HepG2 (cell line): ENCODE data around the gene NAIF1. TPM values are rescaled to one million over a fixed set of nuclear protein-coding genes. Genes with fewer than 3 reads are reported as not detected.

Source experiments
- ATM ChIP-seq: fragments of 450-650 bp; IDR thresholded peaks from 2 replicates; pipeline ENCODE4 v1.7.1; 2017; ENCODE audit warnings: mild to moderate bottlenecking, borderline replicate concordance
- GTF2F1 ChIP-seq: fragments of 150-350 bp; IDR thresholded peaks from 2 replicates; pipeline ENCODE4 v1.6.1; 2014; ENCODE audit warnings: low read length
- GZF1 ChIP-seq: sonication (generic); formaldehyde crosslinking; IDR thresholded peaks from 2 replicates; pipeline ENCODE4 v1.5.1; 2020; ENCODE audit warnings: mild to moderate bottlenecking, missing genetic modification reagents
- HINFP ChIP-seq: sonication (generic); formaldehyde crosslinking; IDR thresholded peaks from 2 replicates; pipeline ENCODE4 v1.4.0; 2020; ENCODE audit warnings: low read depth, mild to moderate bottlenecking, missing genetic modification reagents
- HNRNPLL ChIP-seq: fragments of 200-400 bp; formaldehyde crosslinking; IDR thresholded peaks from 2 replicates; pipeline ENCODE4 v1.6.1; 2017; ENCODE audit warnings: mild to moderate bottlenecking, low read depth, low read length; ENCODE audit not compliant: poor library complexity, severe bottlenecking
- HOXD1 ChIP-seq: sonication (generic); formaldehyde crosslinking; IDR thresholded peaks from 2 replicates; pipeline ENCODE4 v1.5.0; 2020; ENCODE audit warnings: missing genetic modification reagents
- IKZF4 ChIP-seq: sonication (generic); formaldehyde crosslinking; IDR thresholded peaks from 2 replicates; pipeline ENCODE4 v1.5.1; 2020; ENCODE audit warnings: borderline replicate concordance, mild to moderate bottlenecking, low read depth, missing genetic modification reagents; ENCODE audit errors: not compliant biosample characterization
- KDM6A ChIP-seq: IDR thresholded peaks from 2 replicates; pipeline ENCODE4 v1.6.1; 2016; ENCODE audit warnings: low read depth
- LCORL ChIP-seq, 2 experiments: fragments of 450-650 bp in 1 of 2; sonication (generic) in 1 of 2; formaldehyde crosslinking in 1 of 2; IDR thresholded peaks; 2 replicates each; pipeline versions ENCODE4 v1.5.0 to v1.6.1; 2017 to 2020; ENCODE audit warnings: antibody characterized with exemption in 1 of 2, missing genetic modification reagents in 1 of 2
- MED13 ChIP-seq: sonication (generic); formaldehyde crosslinking; IDR thresholded peaks from 2 replicates; pipeline ENCODE4 v1.5.0; 2020; ENCODE audit warnings: missing genetic modification reagents
- NCOA2 ChIP-seq: sonication (generic); formaldehyde crosslinking; IDR thresholded peaks from 2 replicates; pipeline ENCODE4 v1.8.0; 2022; ENCODE audit warnings: inconsistent platforms
- NFYB ChIP-seq: sonication (generic); formaldehyde crosslinking; IDR thresholded peaks from 2 replicates; pipeline ENCODE4 v1.4.0; 2020; ENCODE audit warnings: missing genetic modification reagents
- NONO ChIP-seq, 2 experiments: fragments of 450-650 bp in 1 of 2; sonication (generic) in 1 of 2; formaldehyde crosslinking in 1 of 2; IDR thresholded peaks in 1 of 2; conservative IDR thresholded peaks in 1 of 2; 2 replicates each; pipeline versions ENCODE4 v1.6.1 to v1.8.0; 2017 to 2022; ENCODE audit warnings: mild to moderate bottlenecking in 1 of 2, missing genetic modification reagents in 1 of 2, moderate library complexity in 1 of 2
- POLR2A ChIP-seq, 2 experiments: IDR thresholded peaks; 2 replicates each; pipeline ENCODE4 v1.6.1; 2011; ENCODE audit warnings: low read depth in 2 of 2, low read length in 2 of 2, mild to moderate bottlenecking in 1 of 2, moderate library complexity in 1 of 2; ENCODE audit not compliant: insufficient read depth in 1 of 2
- TEAD3 ChIP-seq: optimal IDR thresholded peaks from 2 replicates; pipeline ENCODE3; 2016; ENCODE audit warnings: borderline replicate concordance
- TEF ChIP-seq: sonication (generic); formaldehyde crosslinking; IDR thresholded peaks from 2 replicates; pipeline ENCODE4 v1.5.0; 2020; ENCODE audit warnings: missing genetic modification reagents
- THAP7 ChIP-seq: sonication (generic); formaldehyde crosslinking; IDR thresholded peaks from 2 replicates; pipeline ENCODE4 v1.8.1; 2023; ENCODE audit warnings: mild to moderate bottlenecking, missing genetic modification reagents
- TP53 ChIP-seq: sonication (generic); formaldehyde crosslinking; conservative IDR thresholded peaks from 2 replicates; pipeline ENCODE4 v1.4.0; 2020; ENCODE audit warnings: missing genetic modification reagents
- ZBTB46 ChIP-seq: sonication (generic); formaldehyde crosslinking; IDR thresholded peaks from 2 replicates; pipeline ENCODE4 v1.4.0; 2020; ENCODE audit warnings: mild to moderate bottlenecking, missing genetic modification reagents, borderline replicate concordance
- ZIK1 ChIP-seq: sonication (generic); formaldehyde crosslinking; IDR thresholded peaks from 2 replicates; pipeline ENCODE4 v1.5.0; 2020; ENCODE audit warnings: mild to moderate bottlenecking, low read depth, missing genetic modification reagents, borderline replicate concordance
- ZNF12 ChIP-seq: sonication (generic); formaldehyde crosslinking; IDR thresholded peaks from 2 replicates; pipeline ENCODE4 v1.5.0; 2020; ENCODE audit warnings: missing genetic modification reagents
- ZNF224 ChIP-seq: sonication (generic); formaldehyde crosslinking; IDR thresholded peaks from 2 replicates; pipeline ENCODE4 v1.5.0; 2020; ENCODE audit warnings: mild to moderate bottlenecking, missing genetic modification reagents
- ZNF496 ChIP-seq: sonication (generic); formaldehyde crosslinking; IDR thresholded peaks from 2 replicates; pipeline ENCODE4 v1.8.1; 2023; ENCODE audit warnings: mild to moderate bottlenecking, moderate library complexity, missing genetic modification reagents; ENCODE audit not compliant: insufficient replicate concordance
- ZNF564 ChIP-seq: sonication (generic); formaldehyde crosslinking; IDR thresholded peaks from 2 replicates; pipeline ENCODE4 v1.8.1; 2023; ENCODE audit warnings: mild to moderate bottlenecking, missing genetic modification reagents
- ZNF619 ChIP-seq: sonication (generic); formaldehyde crosslinking; IDR thresholded peaks from 2 replicates; pipeline ENCODE4 v1.4.0; 2020; ENCODE audit warnings: mild to moderate bottlenecking, missing genetic modification reagents
- ZNF749 ChIP-seq: sonication (generic); formaldehyde crosslinking; IDR thresholded peaks from 2 replicates; pipeline ENCODE4 v1.8.0; 2022; ENCODE audit warnings: mild to moderate bottlenecking, missing genetic modification reagents, moderate library complexity, borderline replicate concordance
- polyA plus RNA-seq, 8 experiments: library from polyadenylated mRNA; depleted of rRNA in 3 of 8; stranded (reverse) in 7 of 8; unstranded in 1 of 8; fragments of >200 nt; fragmentation: Illumina TruSeq in 4 of 8; extraction: Trizol in 4 of 8; gene quantifications; 2 replicates each; pipeline versions ENCODE4 v1.2.1 to v1.2.3, GENCODE V29; 2011 to 2016; ENCODE audit warnings: low read depth in 4 of 8, missing spikeins in 1 of 8, mixed read lengths in 1 of 8; ENCODE audit not compliant: insufficient read depth in 1 of 8
- total RNA-seq, 5 experiments: library from RNA; depleted of rRNA; stranded (reverse); fragments of >200 nt; fragmentation: Illumina TruSeq; extraction: Trizol; gene quantifications; 2 replicates each; pipeline ENCODE4 v1.2.3, GENCODE V29; 2016; ENCODE audit warnings: low read depth in 1 of 5

Gene NAIF1
- total and polyA plus RNA-seq, 2 of the 13 experiments (the other 11 are each of a cell fraction or from before 2014, with no cell fraction given) = 6.0 to 6.9 TPM

- TF ChIP-seq ZNF564 (CRISPR knock-in tag) = peak; percentile 93; the same call in 1 of the 2 replicates
- peak; percentile 89 for TF ChIP-seq TEAD3 (CRISPR knock-in tag)
- TF ChIP-seq ZNF749 = peak; percentile 85; the same call in 1 of the 2 replicates
- TF ChIP-seq THAP7 = peak; percentile 90; the same call in 1 of the 2 replicates
- no peak for TF ChIP-seq ZBTB46 (CRISPR knock-in tag)
- peak; percentile 91 for TF ChIP-seq GZF1 (CRISPR knock-in tag)
- peak; percentile 83 for TF ChIP-seq HINFP
- TF ChIP-seq ZIK1 (CRISPR knock-in tag) = peak; percentile 86; the same call in 1 of the 2 replicates
- peak; percentile 99 for TF ChIP-seq TEF
- peak; percentile 84 for TF ChIP-seq HOXD1 (CRISPR knock-in tag)
- peak; percentile 52; the same call in 1 of the 2 replicates for TF ChIP-seq ZNF12
- 0 out of 2 replicates have a peak, but pooled peaks have one; percentile 51 for TF ChIP-seq TP53
- no peak for TF ChIP-seq NONO (IDR thresholded peaks at IDR 0.05)
- peak; percentile 94 for TF ChIP-seq NONO (CRISPR knock-in tag; conservative IDR thresholded peaks at IDR 0.05)
- TF ChIP-seq ZNF224 (CRISPR knock-in tag) = no peak; the same call in 1 of the 2 replicates
- peak; percentile 45; the same call in 1 of the 2 replicates for TF ChIP-seq NFYB
- TF ChIP-seq ZNF619 (CRISPR knock-in tag) = no peak; the same call in 1 of the 2 replicates
- TF ChIP-seq LCORL (IDR thresholded peaks at IDR 0.05) = no peak
- peak; percentile 97 for TF ChIP-seq LCORL (CRISPR knock-in tag; IDR thresholded peaks at IDR 0.05)
- peak; percentile 58 for TF ChIP-seq HNRNPLL
- peak; percentile 97 for TF ChIP-seq IKZF4 (CRISPR knock-in tag)
- TF ChIP-seq ZNF496 = no peak
- peak; percentile 93 for TF ChIP-seq NCOA2 (CRISPR knock-in tag)
- TF ChIP-seq POLR2A (IDR thresholded peaks at IDR 0.05; ENCODE audit: insufficient read depth in 1 of 2, low read depth in 2 of 2, low read length in 2 of 2) = peak in 1 of 2 experiments; percentile 56; a peak in 1 of 4 replicates
- peak; percentile 58; the same call in 1 of the 2 replicates for TF ChIP-seq MED13 (CRISPR knock-in tag)
- peak; percentile 69; the same call in 1 of the 2 replicates for TF ChIP-seq KDM6A (CRISPR knock-in tag)
- TF ChIP-seq ATM = peak; percentile 74; the same call in 1 of the 2 replicates
- TF ChIP-seq GTF2F1 = no peak
Observed at GRCh38 chr9:128102861-128103588, 35.9 kb upstream of the NAIF1 start (continued).
